Stimulated activated memory B cell treated with anti-CD40 and anti-IgM and Interleukin-4, amounts not matched to agents 10 μg/mL and 1 μg/mL and 100 μg/mL, for 72 hours (primary cell): Measurements from ENCODE around the gene RASSF10.

Experiments used
- ATAC-seq: fragments of 150-1000 bp; cut with Tn5 transposase; 2 replicates; pipeline ENCODE4 v1.10.0; 2021
- H3K27ac Mint-ChIP-seq: one replicate; pipeline ENCODE4 v1.8.0; 2022; ENCODE audit warnings: mild to moderate bottlenecking, mixed read lengths
- H3K27me3 Mint-ChIP-seq: one replicate; pipeline ENCODE4 v1.8.0; 2022; ENCODE audit warnings: mixed read lengths
- H3K36me3 Mint-ChIP-seq: one replicate; pipeline ENCODE4 v1.8.0; 2022; ENCODE audit warnings: mixed read lengths
- H3K4me1 Mint-ChIP-seq: one replicate; pipeline ENCODE4 v1.8.0; 2022; ENCODE audit warnings: mixed read lengths
- H3K4me3 Mint-ChIP-seq: one replicate; pipeline ENCODE4 v1.8.0; 2022; ENCODE audit warnings: mild to moderate bottlenecking, moderate library complexity, mixed read lengths
- H3K9me3 Mint-ChIP-seq: one replicate; pipeline ENCODE4 v1.8.0; 2022; ENCODE audit warnings: mixed read lengths

The RASSF10 gene

GRCh38 chr11:13007182-13008060 is 1.7 kb upstream of the RASSF10 start:
- Mint-ChIP-seq H3K27ac (no peak overlapping the region), H3K4me1 (no peaks in the 10 kb centered on the region), H3K4me3 (no peak overlapping the region), H3K9me3 (no peaks in the 10 kb centered on the region), H3K27me3 (peaks cover 79% of the 10 kb centered on the region), H3K36me3 (no peaks in the 10 kb centered on the region)
- ATAC-seq: no peak

GRCh38 chr11:13008061-13008435 is 1.1 kb upstream of the RASSF10 start:
- Mint-ChIP-seq H3K4me3 (no peak overlapping the region), H3K4me1 (no peaks in the 10 kb centered on the region), H3K27ac (no peak overlapping the region), H3K36me3 (no peaks in the 10 kb centered on the region), H3K9me3 (no peaks in the 10 kb centered on the region), H3K27me3 (peaks cover 77% of the 10 kb centered on the region)
- ATAC-seq: no peak

GRCh38 chr11:13009476-13009920 is 382 bp downstream of the RASSF10 start:
- no peak overlapping the region for H3K27ac Mint-ChIP-seq
- no peaks in the 10 kb centered on the region for H3K4me1 Mint-ChIP-seq
- no peak overlapping the region for H3K4me3 Mint-ChIP-seq
- H3K9me3 Mint-ChIP-seq: no peaks in the 10 kb centered on the region
- no peak for ATAC-seq
- H3K27me3 Mint-ChIP-seq: peaks cover 68% of the 10 kb centered on the region
- no peaks in the 10 kb centered on the region for H3K36me3 Mint-ChIP-seq

GRCh38 chr11:13009921-13010748 is 1.0 kb downstream of the RASSF10 start:
- H3K36me3 Mint-ChIP-seq: no peaks in the 10 kb centered on the region
- no peak overlapping the region for H3K4me3 Mint-ChIP-seq
- no peak overlapping the region for H3K27ac Mint-ChIP-seq
- no peak for ATAC-seq
- peaks cover 68% of the 10 kb centered on the region for H3K27me3 Mint-ChIP-seq
- H3K9me3 Mint-ChIP-seq: no peaks in the 10 kb centered on the region
- H3K4me1 Mint-ChIP-seq: no peaks in the 10 kb centered on the region

- ATAC-seq: no peak
- no peaks in the 10 kb centered on the region for H3K9me3 Mint-ChIP-seq
- no peaks in the 10 kb centered on the region for H3K36me3 Mint-ChIP-seq
- no peak overlapping the region for H3K4me3 Mint-ChIP-seq
- no peak overlapping the region for H3K27ac Mint-ChIP-seq
- no peaks in the 10 kb centered on the region for H3K4me1 Mint-ChIP-seq
- peaks cover 65% of the 10 kb centered on the region for H3K27me3 Mint-ChIP-seq
These were observed 1.8 kb downstream of the RASSF10 start for GRCh38 chr11:13010749-13011465.

GRCh38 chr11:13011466-13012055 is 2.4 kb downstream of the RASSF10 start:
- Mint-ChIP-seq H3K27ac (no peak overlapping the region), H3K4me3 (no peak overlapping the region), H3K4me1 (no peaks in the 10 kb centered on the region), H3K36me3 (no peaks in the 10 kb centered on the region), H3K9me3 (no peaks in the 10 kb centered on the region), H3K27me3 (peaks cover 65% of the 10 kb centered on the region)
- no peak for ATAC-seq

- Mint-ChIP-seq H3K36me3 (no peaks in the 10 kb centered on the region), H3K4me1 (no peaks in the 10 kb centered on the region), H3K27me3 (peaks cover 61% of the 10 kb centered on the region), H3K9me3 (no peaks in the 10 kb centered on the region), H3K27ac (no peak overlapping the region), H3K4me3 (no peak overlapping the region)
- ATAC-seq: no peak
These were observed 3.0 kb downstream of the RASSF10 start for GRCh38 chr11:13012056-13012661.

GRCh38 chr11:13013054-13013488 is 4.0 kb downstream of the RASSF10 start:
- ATAC-seq: no peak
- Mint-ChIP-seq H3K27me3 (peaks cover 52% of the 10 kb centered on the region), H3K9me3 (no peaks in the 10 kb centered on the region), H3K4me3 (no peak overlapping the region), H3K36me3 (no peaks in the 10 kb centered on the region), H3K27ac (no peak overlapping the region), H3K4me1 (no peaks in the 10 kb centered on the region)

GRCh38 chr11:13015753-13016152 is 6.6 kb downstream of the RASSF10 start:
- no peak overlapping the region for H3K4me3 Mint-ChIP-seq
- H3K36me3 Mint-ChIP-seq: no peaks in the 10 kb centered on the region
- no peaks in the 10 kb centered on the region for H3K4me1 Mint-ChIP-seq
- H3K27me3 Mint-ChIP-seq: peaks cover 30% of the 10 kb centered on the region
- H3K9me3 Mint-ChIP-seq: no peaks in the 10 kb centered on the region
- H3K27ac Mint-ChIP-seq: no peak overlapping the region
- ATAC-seq: no peak

GRCh38 chr11:13016415-13016814 is 7.3 kb downstream of the RASSF10 start:
- Mint-ChIP-seq H3K4me1 (no peaks in the 10 kb centered on the region), H3K27ac (no peak overlapping the region), H3K4me3 (no peak overlapping the region), H3K36me3 (no peaks in the 10 kb centered on the region), H3K9me3 (no peaks in the 10 kb centered on the region), H3K27me3 (peaks cover 23% of the 10 kb centered on the region)
- ATAC-seq: no peak

GRCh38 chr11:13019313-13019712 is 10.2 kb downstream of the RASSF10 start:
- Mint-ChIP-seq H3K27me3 (peaks cover 35% of the 10 kb centered on the region), H3K27ac (no peak overlapping the region)

GRCh38 chr11:13023423-13023822 is 14.3 kb downstream of the RASSF10 start:
- no peak overlapping the region for H3K27ac Mint-ChIP-seq
- no peaks in the 10 kb centered on the region for H3K4me1 Mint-ChIP-seq
- H3K27me3 Mint-ChIP-seq: peaks cover 27% of the 10 kb centered on the region
- no peaks in the 10 kb centered on the region for H3K9me3 Mint-ChIP-seq
- H3K36me3 Mint-ChIP-seq: no peaks in the 10 kb centered on the region
- no peak for ATAC-seq
- no peak overlapping the region for H3K4me3 Mint-ChIP-seq

More at GRCh38 chr11:13019313-13019712, 10.2 kb downstream of the RASSF10 start:
- Mint-ChIP-seq H3K9me3 (no peaks in the 10 kb centered on the region), H3K4me1 (no peaks in the 10 kb centered on the region), H3K36me3 (no peaks in the 10 kb centered on the region), H3K4me3 (no peak overlapping the region)
- ATAC-seq: no peak

- peaks cover 25% of the 10 kb centered on the region for H3K27me3 Mint-ChIP-seq
- no peaks in the 10 kb centered on the region for H3K36me3 Mint-ChIP-seq
- H3K4me1 Mint-ChIP-seq: no peaks in the 10 kb centered on the region
- no peak overlapping the region for H3K27ac Mint-ChIP-seq
- no peak for ATAC-seq
- H3K4me3 Mint-ChIP-seq: no peak overlapping the region
- no peaks in the 10 kb centered on the region for H3K9me3 Mint-ChIP-seq
These were observed 17.6 kb downstream of the RASSF10 start for GRCh38 chr11:13026722-13027121.

GRCh38 chr11:13028322-13028721 is 19.2 kb downstream of the RASSF10 start:
- no peaks in the 10 kb centered on the region for H3K9me3 Mint-ChIP-seq
- H3K36me3 Mint-ChIP-seq: no peaks in the 10 kb centered on the region
- H3K4me1 Mint-ChIP-seq: no peaks in the 10 kb centered on the region
- H3K27me3 Mint-ChIP-seq: peaks cover 9% of the 10 kb centered on the region
- no peak overlapping the region for H3K27ac Mint-ChIP-seq
- no peak for ATAC-seq
- no peak overlapping the region for H3K4me3 Mint-ChIP-seq
